CD14-positive monocyte (primary cell): Measurements from ENCODE around the gene EPG5. TPM values are rescaled to one million over a fixed set of nuclear protein-coding genes. Genes with fewer than 3 reads are reported as not detected.

Experiments
- DNase-seq, 3 donors: peaks; one replicate each; pipeline ENCODE4 v3.0.0-alpha.2; 2011 to 2022
- H2AFZ ChIP-seq: 2 replicates; pipeline ENCODE4 v1.6.0; 2012; ENCODE audit warnings: mild to moderate bottlenecking, low read depth, low read length, inconsistent platforms; ENCODE audit not compliant: insufficient read depth, poor library complexity, severe bottlenecking
- H3K27ac ChIP-seq, 2 donors: 1 replicate in 1 of 2; 2 replicates in 1 of 2; pipeline ENCODE4 v1.5.1; 2012 to 2013; ENCODE audit warnings: low read length in 2 of 2, control low read depth in 1 of 2, inconsistent platforms in 1 of 2, low read depth in 1 of 2, mild to moderate bottlenecking in 1 of 2
- H3K27me3 ChIP-seq, 2 donors: one replicate each; pipeline versions ENCODE4 v1.6.0 to v1.6.1; 2011 to 2013; ENCODE audit warnings: low read length in 2 of 2; ENCODE audit not compliant: control insufficient read depth in 2 of 2, insufficient read depth in 2 of 2
- H3K36me3 ChIP-seq, 2 donors: replicated peaks in 1 of 2; 1 replicate in 1 of 2; 2 replicates in 1 of 2; pipeline versions ENCODE4 v1.5.1 to v1.6.1; 2012 to 2013; ENCODE audit warnings: low read length in 2 of 2, control low read depth in 1 of 2, inconsistent platforms in 1 of 2, mild to moderate bottlenecking in 1 of 2; ENCODE audit not compliant: insufficient read depth in 2 of 2, control insufficient read depth in 1 of 2
- H3K4me1 ChIP-seq, 2 donors: 1 replicate in 1 of 2; 2 replicates in 1 of 2; pipeline versions ENCODE4 v1.5.1 to v1.6.1; 2012 to 2013; ENCODE audit warnings: low read length in 2 of 2, control low read depth in 1 of 2, inconsistent platforms in 1 of 2, mild to moderate bottlenecking in 1 of 2, moderate library complexity in 1 of 2; ENCODE audit not compliant: insufficient read depth in 2 of 2, control insufficient read depth in 1 of 2
- H3K4me2 ChIP-seq: replicated peaks from 2 replicates; pipeline ENCODE3; 2012; ENCODE audit warnings: low read length, moderate library complexity, mild to moderate bottlenecking; ENCODE audit not compliant: poor library complexity, severe bottlenecking; ENCODE audit errors: extremely low read depth
- H3K4me3 ChIP-seq, 3 experiments: fragments of 200-600 bp in 1 of 3; sonication (generic) in 1 of 3; replicated peaks in 1 of 3; 1 replicate in 2 of 3; 2 replicates in 1 of 3; pipeline ENCODE4 v1.5.1; 2011 to 2013; ENCODE audit warnings: low read length in 3 of 3, mild to moderate bottlenecking in 3 of 3, control low read depth in 2 of 3, low read depth in 2 of 3, inconsistent platforms in 1 of 3, moderate library complexity in 1 of 3
- H3K79me2 ChIP-seq: 2 replicates; pipeline ENCODE4 v1.6.0; 2012; ENCODE audit warnings: mild to moderate bottlenecking, control low read depth, inconsistent platforms, low read length, moderate library complexity; ENCODE audit not compliant: insufficient read depth
- H3K9ac ChIP-seq: 2 replicates; pipeline ENCODE4 v1.6.0; 2017; ENCODE audit warnings: low read length, mild to moderate bottlenecking; ENCODE audit not compliant: insufficient read depth, poor library complexity, severe bottlenecking
- H3K9me3 ChIP-seq, 2 donors: replicated peaks in 1 of 2; 1 replicate in 1 of 2; 2 replicates in 1 of 2; pipeline versions ENCODE4 v1.5.1 to v1.6.1; 2012 to 2013; ENCODE audit warnings: low read length in 2 of 2, control low read depth in 1 of 2; ENCODE audit not compliant: control insufficient read depth in 1 of 2, insufficient read depth in 1 of 2
- H4K20me1 ChIP-seq: 2 replicates; pipeline ENCODE4 v1.6.0; 2012; ENCODE audit warnings: mild to moderate bottlenecking, low read length, control low read depth, moderate library complexity; ENCODE audit not compliant: insufficient read depth
- H3K27ac Mint-ChIP-seq, 7 donors: one replicate each; pipeline ENCODE4 v1.8.0; 2020; ENCODE audit warnings: mild to moderate bottlenecking in 7 of 7, mixed read lengths in 7 of 7, moderate library complexity in 6 of 7, inconsistent platforms in 2 of 7
- H3K27me3 Mint-ChIP-seq, 3 donors: one replicate each; pipeline ENCODE4 v1.8.0; 2021 to 2022; ENCODE audit warnings: low read depth in 3 of 3, mild to moderate bottlenecking in 3 of 3, mixed read lengths in 3 of 3, moderate library complexity in 3 of 3, inconsistent platforms in 1 of 3
- H3K36me3 Mint-ChIP-seq, 2 donors: one replicate each; pipeline ENCODE4 v1.8.0; 2020; ENCODE audit warnings: mixed read lengths in 2 of 2, inconsistent platforms in 1 of 2, mild to moderate bottlenecking in 1 of 2
- H3K4me1 Mint-ChIP-seq: one replicate; pipeline ENCODE4 v1.8.0; 2020; ENCODE audit warnings: mild to moderate bottlenecking, mixed read lengths
- H3K4me3 Mint-ChIP-seq, 2 donors: one replicate each; pipeline ENCODE4 v1.8.0; 2020; ENCODE audit warnings: mild to moderate bottlenecking in 2 of 2, mixed read lengths in 2 of 2, moderate library complexity in 1 of 2
- H3K9me3 Mint-ChIP-seq, 7 donors: one replicate each; pipeline ENCODE4 v1.8.0; 2020 to 2022; ENCODE audit warnings: mixed read lengths in 7 of 7, mild to moderate bottlenecking in 6 of 7, moderate library complexity in 6 of 7, inconsistent platforms in 2 of 7
- CTCF ChIP-seq: fragments of 200-600 bp; IDR thresholded peaks from one replicate; pipeline ENCODE4 v1.8.0; 2022; ENCODE audit warnings: antibody characterized with exemption, mild to moderate bottlenecking
- WGBS: methylation state at CpG from one replicate; pipeline ENCODE4 v1.1.5; 2013; ENCODE audit warnings: missing lambda C conversion rate; ENCODE audit not compliant: insufficient coverage; 5-methylcytosine and 5-hydroxymethylcytosine counted together
- intact Hi-C, 2 donors: fragments of 100-400 bp; cut with micrococcal nuclease; formaldehyde crosslinking; loops; one replicate each; pipeline versions ENCODE4 v1.15.0 to v1.15.1; 2023
- polyA plus RNA-seq, 3 donors: library from polyadenylated mRNA; depleted of rRNA in 1 of 3; unstranded in 2 of 3; stranded (reverse) in 1 of 3; fragments of 300-500 nt in 2 of 3; fragments of >200 nt in 1 of 3; fragmentation: Illumina TruSeq in 2 of 3; gene quantifications; 1 replicate in 2 of 3; 2 replicates in 1 of 3; pipeline ENCODE4 v1.2.3, GENCODE V29; 2012 to 2021

The EPG5 gene
- polyA plus RNA-seq, 3 donors = 1.3 to 15.9 (median 1.4) TPM

- H3K4me2 ChIP-seq = no peak overlapping the region
- peaks cover 82 to 96% of the 10 kb centered on the region in 2 donors for H3K36me3 ChIP-seq
- H4K20me1 ChIP-seq = no peaks in the 10 kb centered on the region
- H3K27me3 ChIP-seq = no peaks in the 10 kb centered on the region
- intact Hi-C loops = no loop called here
- no peaks in the 10 kb centered on the region for H3K27me3 Mint-ChIP-seq
- peaks cover 73 to 84% of the 10 kb centered on the region in 2 donors for H3K36me3 Mint-ChIP-seq
- H3K9me3 ChIP-seq = no peaks in the 10 kb centered on the region
- no peaks in the 10 kb centered on the region for H3K79me2 ChIP-seq
- peak overlapping the region in 1 of 2 donors; percentile 22 for H3K27ac ChIP-seq
- no peak overlapping the region for H3K9ac ChIP-seq
- DNase-seq = no peak
- WGBS = 89% methylated on average over 3 of the region's 3 CpGs
- no peak overlapping the region for H3K4me3 ChIP-seq
- H3K27ac Mint-ChIP-seq = peak overlapping the region in 1 of 7 donors; percentile 9
- no peak for TF ChIP-seq CTCF
- H3K4me3 Mint-ChIP-seq = no peak overlapping the region
- no peaks in the 10 kb centered on the region for H3K9me3 Mint-ChIP-seq
- no peaks in the 10 kb centered on the region for H3K4me1 ChIP-seq
- no peak overlapping the region for H2AFZ ChIP-seq
- no peaks in the 10 kb centered on the region for H3K4me1 Mint-ChIP-seq
Observed at GRCh38 chr18:45932708-45933107, 34.4 kb downstream of the EPG5 start.

GRCh38 chr18:45930963-45931362 lies 36.2 kb downstream of the EPG5 start:
- Mint-ChIP-seq H3K27ac (no peak overlapping the region), H3K27me3 (no peaks in the 10 kb centered on the region), H3K4me1 (no peaks in the 10 kb centered on the region), H3K4me3 (no peak overlapping the region), H3K9me3 (no peaks in the 10 kb centered on the region), H3K36me3 (peaks cover 82 to 90% of the 10 kb centered on the region in 2 donors)
- Histone ChIP-seq H2AFZ (no peak overlapping the region), H3K36me3 (peaks cover 89 to 99% of the 10 kb centered on the region in 2 donors), H3K27me3 (no peaks in the 10 kb centered on the region), H3K4me2 (no peak overlapping the region), H4K20me1 (no peaks in the 10 kb centered on the region), H3K4me3 (no peak overlapping the region), H3K4me1 (no peaks in the 10 kb centered on the region), H3K27ac (no peak overlapping the region), H3K79me2 (no peaks in the 10 kb centered on the region), H3K9me3 (no peaks in the 10 kb centered on the region), H3K9ac (no peak overlapping the region)
- TF ChIP-seq CTCF = no peak
- DNase-seq = no peak
- intact Hi-C loops = no loop called here
- no CpG with 5 or more reads among the region's 2 CpGs for WGBS
